NK-92 (cell line): Measurements from ENCODE around the gene PPM1D.
"Not testable (repeated sequence)": the region's sequence is repeated elsewhere in the genome, so short reads cannot be mapped to it uniquely, and the experiment has no call there.

ENCODE experiments used
- DNase-seq: peaks from one replicate; lab custom pipeline; 2025; ENCODE audit not compliant: unreplicated experiment; lab: John Stamatoyannopoulos, UW

Gene PPM1D

DNA sequence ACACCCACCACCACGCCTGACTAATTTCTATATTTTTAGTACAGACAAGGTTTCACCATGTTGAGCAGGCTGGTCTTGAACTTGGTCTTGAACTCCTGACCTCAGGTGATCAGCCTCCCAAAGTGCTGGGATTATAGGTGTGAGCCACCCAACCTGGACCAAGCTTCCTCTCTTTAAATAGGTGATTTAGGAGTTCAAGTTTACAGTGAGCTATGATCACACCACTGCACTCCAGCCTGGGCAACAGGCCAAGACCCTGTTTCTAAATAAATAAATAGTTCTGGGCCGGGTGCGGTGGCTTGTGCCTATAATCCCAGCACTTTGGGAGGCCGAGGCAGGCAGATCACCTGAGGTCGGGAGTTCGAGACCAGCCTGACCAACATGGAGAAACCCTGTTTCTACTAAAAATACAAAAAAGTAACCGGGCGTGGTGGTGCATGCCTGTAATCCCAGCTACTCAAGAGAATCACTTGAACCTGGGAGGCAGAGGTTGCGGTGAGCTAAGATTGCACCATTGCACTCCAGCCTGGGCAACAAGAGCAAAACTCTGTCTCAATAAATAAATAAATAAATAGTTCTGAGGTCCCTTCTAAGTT is 6.5 kb upstream of the PPM1D start:
- DNase-seq, result not testable (repeated sequence)

GRCh38 chr17:60594170-60594569 is 5.8 kb upstream of the PPM1D start:
- not testable (repeated sequence) for DNase-seq

DNA sequence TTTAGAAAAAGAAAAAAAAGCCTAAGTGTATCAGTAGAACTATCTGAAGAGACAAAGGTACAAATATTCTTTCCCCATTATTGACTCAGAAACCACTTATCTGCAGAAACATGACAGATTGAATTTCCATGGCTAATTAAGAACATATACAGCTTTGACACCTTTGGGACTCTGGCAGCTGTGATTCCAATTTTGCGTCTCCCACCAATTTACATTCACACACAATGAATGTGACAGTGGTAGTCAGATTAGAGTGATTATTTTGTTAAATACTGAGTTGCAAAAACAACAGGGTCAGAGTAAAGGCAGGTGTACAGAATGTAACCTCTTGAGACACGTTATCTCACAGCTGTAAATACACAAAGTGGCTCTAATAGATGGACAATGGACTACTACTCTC is 5.3 kb upstream of the PPM1D start:
- no peak for DNase-seq

GRCh38 chr17:60597297-60597696 is 2.7 kb upstream of the PPM1D start:
- DNase-seq, result no peak

- DNase-seq, result no peak
These were observed 1.8 kb upstream of the PPM1D start for GRCh38 chr17:60598001-60598736.

DNA sequence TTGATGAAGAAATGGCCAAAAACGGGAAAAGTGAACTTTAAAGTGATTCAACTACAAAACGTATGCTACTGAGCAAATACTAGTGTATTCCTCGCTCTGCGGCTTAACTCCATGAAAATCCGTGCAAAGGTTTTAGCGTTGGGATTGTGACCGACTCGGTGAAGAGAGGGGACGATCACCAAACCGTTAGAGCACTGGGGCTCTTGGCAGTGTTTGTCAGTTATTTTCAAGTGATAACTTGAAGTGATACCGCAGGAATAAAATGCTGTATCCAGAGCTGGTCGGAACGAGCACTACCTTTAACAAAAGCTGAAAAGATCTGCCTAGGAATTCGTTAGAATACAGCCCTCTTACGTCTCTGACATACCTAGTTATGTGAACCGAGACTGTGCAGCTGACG is 773 bp upstream of the PPM1D start:
- no peak for DNase-seq

GRCh38 chr17:60600490-60601446 is 775 bp downstream of the PPM1D start:
- DNase-seq, result no peak

DNA sequence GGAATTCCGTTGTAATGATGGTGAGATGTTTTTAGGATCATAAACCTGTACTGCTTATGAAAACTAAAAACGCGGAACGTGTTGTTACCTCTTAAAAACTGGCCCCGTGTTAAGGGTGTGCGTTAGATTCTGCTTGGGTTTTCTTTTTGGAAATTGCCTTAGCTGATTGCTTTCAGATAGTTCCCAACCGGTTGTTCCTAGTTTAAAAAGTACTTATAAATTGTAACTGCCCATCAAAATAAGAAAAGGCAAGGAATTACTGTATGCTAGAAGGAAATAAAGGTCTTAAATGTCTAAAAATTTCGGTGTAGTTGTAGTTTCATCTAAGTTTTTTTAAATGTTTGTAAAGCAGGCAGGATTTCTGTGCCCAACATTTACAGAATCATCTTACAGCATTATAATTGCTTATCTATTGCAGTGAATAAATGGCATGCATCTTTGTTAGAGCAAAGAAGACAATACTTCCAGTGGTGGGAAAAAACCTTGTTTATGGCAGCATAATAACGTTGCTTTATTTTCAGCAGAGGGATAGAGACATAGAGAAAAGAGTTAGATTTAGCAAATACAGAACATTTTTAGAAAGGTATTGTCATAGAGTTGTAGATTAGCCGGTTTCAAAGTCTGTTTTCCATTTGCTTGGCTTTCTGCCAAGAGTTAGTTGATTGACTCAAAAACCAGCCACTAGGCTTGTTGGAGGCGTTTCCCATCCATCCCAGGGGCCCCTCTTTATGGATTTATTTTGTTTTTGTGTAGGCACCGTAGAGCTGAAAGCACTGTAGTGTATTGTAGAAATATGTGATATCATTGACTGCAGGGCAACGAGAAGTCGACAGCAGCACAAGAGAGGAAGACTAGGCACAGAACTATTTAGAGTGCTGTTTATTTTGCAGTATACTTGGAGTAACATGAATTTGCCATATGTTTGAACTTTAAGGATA is 1.7 kb downstream of the PPM1D start:
- no peak for DNase-seq

GRCh38 chr17:60602385-60602742 is 2.4 kb downstream of the PPM1D start:
- no peak for DNase-seq

GRCh38 chr17:60602871-60603270 is 2.9 kb downstream of the PPM1D start:
- no peak for DNase-seq

- DNase-seq, result not testable (repeated sequence)
These were observed 3.5 kb downstream of the PPM1D start for GRCh38 chr17:60603477-60603876.

DNA sequence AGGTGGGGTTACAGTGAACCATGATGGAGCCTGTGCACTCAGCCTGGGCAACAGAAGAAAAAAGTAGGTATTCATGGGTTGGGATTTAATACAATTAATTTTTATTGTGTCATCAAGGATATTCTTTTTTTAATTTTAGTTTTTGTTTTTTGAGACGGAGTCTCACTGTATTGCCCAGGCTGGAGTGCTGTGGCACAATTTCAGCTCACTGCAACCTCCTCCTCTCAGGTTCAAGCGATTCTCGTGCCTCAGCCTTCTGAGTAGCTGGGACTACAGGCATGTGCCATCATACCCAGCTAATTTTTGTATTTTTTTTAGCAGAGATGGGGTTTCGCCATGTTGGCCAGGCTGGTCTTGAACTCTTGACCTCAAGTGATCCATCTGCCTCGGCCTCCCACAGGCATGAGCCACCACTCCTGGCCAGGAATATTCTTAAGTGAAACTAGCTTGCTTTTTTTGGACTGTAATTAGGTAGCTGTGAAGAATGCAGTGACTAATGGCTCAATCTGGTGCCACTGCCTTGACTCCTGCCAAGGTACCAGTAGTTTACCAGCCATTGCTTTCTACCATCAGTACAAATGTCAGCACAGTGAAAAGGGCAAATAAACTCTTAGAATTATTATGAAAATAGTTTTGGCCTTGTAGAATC is 4.8 kb downstream of the PPM1D start:
- DNase-seq, result no peak

- DNase-seq, result no peak
These were observed 6.0 kb downstream of the PPM1D start for GRCh38 chr17:60606036-60606435.

- DNase-seq, result no peak
These were observed 10.5 kb downstream of the PPM1D start for GRCh38 chr17:60610473-60610872.

DNA sequence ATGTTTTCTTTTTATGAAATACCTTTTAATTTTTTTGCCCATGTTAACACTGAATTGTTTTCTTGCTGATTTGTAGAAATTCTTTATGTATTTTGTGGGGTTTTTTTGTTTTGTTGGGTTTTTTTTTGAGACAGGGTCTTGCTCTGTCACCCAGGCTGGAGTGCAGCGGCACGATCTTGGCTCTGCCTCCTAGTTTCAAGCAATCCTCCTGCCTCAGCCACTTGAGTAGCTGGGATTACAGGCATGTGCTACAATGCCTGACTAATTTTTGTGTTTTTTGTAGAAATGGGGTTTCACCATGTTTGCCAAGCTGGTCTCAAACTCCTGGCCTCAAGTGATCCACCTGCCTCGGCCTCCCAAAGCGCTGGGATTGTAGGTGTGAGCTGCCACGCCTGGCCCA is 11.3 kb downstream of the PPM1D start:
- not testable (repeated sequence) for DNase-seq

- no peak for DNase-seq
These were observed 13.3 kb downstream of the PPM1D start for GRCh38 chr17:60613325-60613724.

- DNase-seq, result not testable (repeated sequence)
These were observed 13.8 kb downstream of the PPM1D start for GRCh38 chr17:60613796-60614195.

GRCh38 chr17:60614247-60614646 is 14.3 kb downstream of the PPM1D start:
- not testable (repeated sequence) for DNase-seq

GRCh38 chr17:60615108-60615507 is 15.1 kb downstream of the PPM1D start:
- no peak for DNase-seq

DNA sequence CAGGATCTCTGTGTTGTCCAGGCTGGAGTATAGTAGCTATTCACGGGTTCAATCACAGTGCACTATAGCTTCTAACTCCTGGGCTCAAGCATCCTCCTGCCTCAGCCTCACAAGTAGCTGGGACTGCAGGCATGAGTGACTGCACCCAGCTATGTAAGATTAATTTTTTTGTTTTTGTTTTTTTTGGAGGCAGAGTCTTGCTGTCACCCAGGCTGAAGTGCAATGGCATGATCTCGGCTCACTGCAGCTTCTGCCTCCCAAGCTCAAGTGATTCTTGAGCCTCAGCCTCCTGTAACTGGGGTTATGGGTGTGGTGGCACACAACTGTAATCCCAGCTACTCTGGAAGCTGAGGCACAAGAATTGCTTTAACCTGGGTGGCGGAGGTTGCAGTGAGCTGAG is 15.8 kb downstream of the PPM1D start:
- no peak for DNase-seq
